Endodermal cell (in vitro differentiated cells): Measurements from ENCODE around the gene TMEM44. TPM values are rescaled to one million over a fixed set of nuclear protein-coding genes. Genes with fewer than 3 reads are reported as not detected.

Experiments used
- DNase-seq: peaks from one replicate; pipeline ENCODE4 v3.0.0-alpha.2; 2017
- H3K27ac ChIP-seq: 2 replicates; pipeline ENCODE4 v1.5.1; 2013; ENCODE audit warnings: mild to moderate bottlenecking, low read depth, low read length, moderate library complexity
- H3K27me3 ChIP-seq: 2 replicates; pipeline ENCODE4 v1.6.1; 2013; ENCODE audit warnings: mild to moderate bottlenecking, low read length, moderate library complexity; ENCODE audit not compliant: insufficient read depth, control insufficient read depth, poor library complexity, severe bottlenecking
- H3K36me3 ChIP-seq: 2 replicates; pipeline ENCODE4 v1.7.0; 2013; ENCODE audit warnings: mild to moderate bottlenecking, low read length, moderate library complexity; ENCODE audit not compliant: control insufficient read depth, insufficient read depth
- H3K4me1 ChIP-seq: one replicate; pipeline ENCODE4 v1.7.0; 2013; ENCODE audit warnings: low read length; ENCODE audit not compliant: control insufficient read depth, insufficient read depth
- H3K4me3 ChIP-seq: 2 replicates; pipeline ENCODE4 v1.5.1; 2013; ENCODE audit warnings: mild to moderate bottlenecking, low read length, moderate library complexity
- H3K9ac ChIP-seq: 2 replicates; pipeline ENCODE4 v1.6.1; 2013; ENCODE audit warnings: mild to moderate bottlenecking, low read length, moderate library complexity; ENCODE audit not compliant: poor library complexity, severe bottlenecking; ENCODE audit errors: extremely low read depth
- H3K9me3 ChIP-seq: 2 replicates; pipeline ENCODE4 v1.6.1; 2013; ENCODE audit warnings: mild to moderate bottlenecking, low read length, moderate library complexity; ENCODE audit not compliant: control insufficient read depth
- H3K27ac Mint-ChIP-seq: 2 replicates; pipeline ENCODE4 v1.8.0; 2020; ENCODE audit warnings: mixed read lengths
- H3K27me3 Mint-ChIP-seq: 2 replicates; pipeline ENCODE4 v1.8.0; 2021; ENCODE audit warnings: mild to moderate bottlenecking, mixed read lengths; ENCODE audit not compliant: insufficient read depth
- H3K36me3 Mint-ChIP-seq: 2 replicates; pipeline ENCODE4 v1.8.0; 2020; ENCODE audit warnings: low read depth, mixed read lengths
- H3K4me1 Mint-ChIP-seq: 2 replicates; pipeline ENCODE4 v1.8.0; 2020; ENCODE audit warnings: mixed read lengths
- H3K4me3 Mint-ChIP-seq: 2 replicates; pipeline ENCODE4 v1.8.0; 2020; ENCODE audit warnings: mild to moderate bottlenecking, moderate library complexity, mixed read lengths
- H3K9me3 Mint-ChIP-seq: 2 replicates; pipeline ENCODE4 v1.8.0; 2020; ENCODE audit warnings: mild to moderate bottlenecking, mixed read lengths
- CTCF ChIP-seq: fragments of 200-600 bp; sonication (generic); conservative IDR thresholded peaks from 2 replicates; pipeline ENCODE4 v1.5.0; 2021; ENCODE audit warnings: antibody characterized with exemption, mild to moderate bottlenecking
- WGBS, 2 experiments: methylation state at CpG; one replicate each; pipeline versions ENCODE4 v1.1.5 to v1.1.7; 2013; ENCODE audit warnings: missing lambda C conversion rate in 2 of 2, mixed read lengths in 1 of 2; ENCODE audit not compliant: insufficient coverage in 1 of 2, insufficient read length in 1 of 2; 5-methylcytosine and 5-hydroxymethylcytosine counted together
- total RNA-seq, 2 donors: library from RNA; stranded (reverse); fragmentation: NEBNext Ultra II Directional in 1 of 2; extraction: Animal tissue kit (Norgen Biotek cat#: 25700) in 1 of 2; gene quantifications; 2 replicates in 1 of 2; 3 replicates in 1 of 2; pipeline ENCODE4 v1.2.1, GENCODE V29; 2021

The TMEM44 gene
- total RNA-seq, 2 donors from 2014 or later = 31.0 to 34.4 TPM

- Histone ChIP-seq H3K4me3 (no peak overlapping the region), H3K9ac (no peak overlapping the region), H3K36me3 (peaks cover 28% of the 10 kb centered on the region), H3K27ac (no peak overlapping the region), H3K27me3 (no peaks in the 10 kb centered on the region), H3K9me3 (peaks cover 6% of the 10 kb centered on the region), H3K4me1 (no peaks in the 10 kb centered on the region)
- Mint-ChIP-seq H3K36me3 (peaks cover 41% of the 10 kb centered on the region), H3K27ac (no peak overlapping the region), H3K4me1 (no peaks in the 10 kb centered on the region), H3K27me3 (no peaks in the 10 kb centered on the region), H3K9me3 (peaks cover 6% of the 10 kb centered on the region), H3K4me3 (no peak overlapping the region)
- DNase-seq = peak; percentile 72
- 88 to 93% methylated on average over 17 to 25 of the region's 25 CpGs for WGBS, 2 experiments
- TF ChIP-seq CTCF = peak; percentile 44
Observed at GRCh38 chr3:194623449-194624290, 9.5 kb downstream of the TMEM44 start.

GRCh38 chr3:194622621-194623340 is 10.4 kb downstream of the TMEM44 start:
- H3K27ac Mint-ChIP-seq = peak overlapping the region; percentile 23
- no peak for DNase-seq
- peaks cover 35% of the 10 kb centered on the region for H3K36me3 Mint-ChIP-seq

GRCh38 chr3:194621947-194622346 is 11.3 kb downstream of the TMEM44 start:
- H3K36me3 ChIP-seq = peaks cover 13% of the 10 kb centered on the region
- Mint-ChIP-seq H3K4me3 (no peak overlapping the region), H3K27ac (no peak overlapping the region), H3K27me3 (no peaks in the 10 kb centered on the region), H3K36me3 (peaks cover 32% of the 10 kb centered on the region), H3K4me1 (no peaks in the 10 kb centered on the region), H3K9me3 (no peaks in the 10 kb centered on the region)
- no peak for TF ChIP-seq CTCF
- WGBS, 2 experiments = 95 to 98% methylated on average over 13 to 14 of the region's 14 CpGs
- H3K9ac ChIP-seq = no peak overlapping the region
- no peak for DNase-seq
- H3K27me3 ChIP-seq = no peaks in the 10 kb centered on the region
- H3K27ac ChIP-seq = no peak overlapping the region
- H3K4me1 ChIP-seq = no peaks in the 10 kb centered on the region
- no peak overlapping the region for H3K4me3 ChIP-seq
- no peaks in the 10 kb centered on the region for H3K9me3 ChIP-seq

More at GRCh38 chr3:194622621-194623340, 10.4 kb downstream of the TMEM44 start:
- Histone ChIP-seq H3K4me1 (no peaks in the 10 kb centered on the region), H3K9ac (no peak overlapping the region), H3K36me3 (peaks cover 21% of the 10 kb centered on the region), H3K27me3 (no peaks in the 10 kb centered on the region), H3K27ac (no peak overlapping the region), H3K9me3 (no peaks in the 10 kb centered on the region), H3K4me3 (no peak overlapping the region)
- H3K4me1 Mint-ChIP-seq = no peaks in the 10 kb centered on the region
- H3K9me3 Mint-ChIP-seq = no peaks in the 10 kb centered on the region
- no peaks in the 10 kb centered on the region for H3K27me3 Mint-ChIP-seq
- no peak for TF ChIP-seq CTCF
- no peak overlapping the region for H3K4me3 Mint-ChIP-seq
- 94 to 95% methylated on average over 24 to 26 of the region's 26 CpGs for WGBS, 2 experiments
